Fibroblast of skin of scalp (primary cell): ENCODE measurements around the gene MYH6.
"Not testable (repeated sequence)": the region's sequence is repeated elsewhere in the genome, so short reads cannot be mapped to it uniquely, and the experiment has no call there.

Source experiments
- DNase-seq: peaks from one replicate; pipeline ENCODE4 v3.0.0-alpha.2; 2013

MYH6 gene

GRCh38 chr14:23389871-23390270 lies 18.2 kb downstream of the MYH6 start:
- DNase-seq, result not testable (repeated sequence)

DNA sequence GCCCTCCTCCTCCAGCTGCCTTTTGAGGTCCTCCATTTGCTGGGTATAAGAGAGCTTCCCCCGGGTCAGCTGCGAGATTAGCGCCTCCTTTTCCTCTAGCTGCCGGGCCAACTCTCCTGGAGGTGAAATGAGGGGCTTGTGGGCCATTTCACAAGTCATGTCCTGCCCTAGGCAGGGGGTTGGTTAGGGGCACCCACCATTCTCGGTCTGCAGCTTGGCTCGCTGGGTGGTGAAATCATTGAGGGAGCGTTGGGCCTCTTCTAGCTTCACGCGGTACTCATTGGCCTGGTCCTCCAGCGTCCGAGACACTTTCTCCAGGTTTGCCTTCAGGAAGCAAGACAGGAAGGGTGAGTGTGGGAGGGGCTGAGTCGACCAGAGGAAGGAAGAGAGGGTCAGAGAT lies 18.7 kb downstream of the MYH6 start:
- DNase-seq, result no peak

DNA sequence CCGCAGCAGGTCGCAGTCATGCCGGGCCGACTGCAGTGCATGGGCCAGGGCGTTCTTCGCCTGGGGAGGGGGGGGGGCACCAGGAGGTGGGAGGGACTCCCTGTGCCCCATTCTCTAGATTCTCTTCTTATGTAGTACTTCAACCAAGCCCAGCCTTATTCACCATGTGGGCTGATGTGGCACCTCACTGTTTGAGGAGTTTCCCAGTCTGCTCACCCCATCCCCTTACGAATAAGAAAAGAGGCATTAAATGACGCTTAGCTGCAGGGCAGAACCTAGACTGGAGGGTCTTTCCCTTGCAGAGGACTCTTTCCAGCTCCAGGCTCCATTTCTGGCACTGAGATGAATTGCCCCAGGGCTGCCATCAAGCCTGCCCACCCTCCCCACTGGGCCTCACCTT lies 19.1 kb downstream of the MYH6 start:
- no peak for DNase-seq

DNA sequence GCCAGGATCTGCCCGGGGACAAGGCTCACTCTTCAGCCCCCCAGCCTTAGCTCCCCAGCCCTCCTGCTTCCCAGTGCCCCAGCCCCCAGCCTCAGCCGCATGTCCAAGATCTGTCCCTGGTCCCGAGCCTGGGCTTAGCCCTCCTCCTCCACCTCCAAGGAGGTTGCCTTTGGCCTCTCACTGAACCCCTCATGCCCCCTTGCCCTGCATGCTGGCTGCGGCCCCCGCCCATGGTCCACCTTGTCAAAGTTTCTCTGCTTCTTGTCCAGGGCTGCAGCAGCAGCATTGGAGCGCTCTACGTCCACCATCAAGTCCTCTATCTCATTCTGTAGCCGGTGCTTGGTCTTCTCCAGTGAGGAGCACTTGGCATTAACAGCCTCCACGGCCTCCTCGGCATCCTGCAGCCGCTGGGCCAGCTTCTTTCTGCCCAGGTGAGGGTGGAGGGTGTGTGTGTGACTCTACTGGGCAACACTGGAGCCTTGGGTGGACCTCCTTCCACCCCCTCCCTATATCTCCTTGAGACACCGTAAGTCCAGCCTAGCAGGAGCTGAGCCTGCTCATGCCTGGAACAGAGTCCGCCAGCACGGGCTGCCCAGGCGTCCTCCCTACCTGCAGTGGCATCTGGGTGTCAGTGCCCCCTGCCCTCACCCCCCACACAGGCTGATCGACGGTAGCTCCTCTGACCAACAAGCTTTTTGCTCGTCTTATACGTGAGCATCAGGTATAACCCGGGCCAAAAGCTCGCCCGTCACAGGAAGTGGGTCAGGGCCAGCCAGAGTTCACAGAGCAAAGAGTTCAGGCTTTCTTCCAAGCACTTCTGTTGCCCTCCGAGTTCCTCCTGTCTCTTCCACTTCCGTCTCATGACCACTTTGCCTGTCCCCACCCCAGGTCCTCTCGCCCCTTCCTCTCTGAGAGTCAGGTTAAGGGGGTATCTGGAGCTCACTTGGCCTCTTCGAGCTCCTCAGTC lies 19.9 kb downstream of the MYH6 start:
- DNase-seq, result no peak

GRCh38 chr14:23386999-23387398 lies 21.1 kb downstream of the MYH6 start:
- DNase-seq, result no peak

DNA sequence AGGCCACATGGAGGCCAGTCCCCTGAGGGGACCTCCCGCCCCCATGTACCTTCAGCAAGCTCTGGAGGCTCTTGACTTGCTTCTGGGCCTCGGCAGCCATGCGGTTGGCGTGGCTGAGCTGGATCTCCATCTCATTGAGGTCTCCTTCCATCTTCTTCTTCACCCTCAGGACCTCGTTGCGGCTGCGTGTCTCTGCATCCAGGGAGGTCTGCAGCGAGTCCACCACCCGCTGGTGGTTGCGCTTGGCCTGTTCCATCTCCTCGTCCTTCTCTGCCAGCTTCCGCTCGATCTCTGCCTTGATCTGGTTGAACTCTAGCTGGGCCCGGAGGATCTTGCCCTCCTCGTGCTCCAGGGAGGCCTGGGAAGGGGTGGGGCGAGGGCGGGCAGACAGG lies 21.8 kb downstream of the MYH6 start:
- not testable (repeated sequence) for DNase-seq

- no peak for DNase-seq
Observed at GRCh38 chr14:23385642-23386265, 22.3 kb downstream of the MYH6 start.

GRCh38 chr14:23385244-23385641 lies 22.8 kb downstream of the MYH6 start:
- DNase-seq, result no peak

DNA sequence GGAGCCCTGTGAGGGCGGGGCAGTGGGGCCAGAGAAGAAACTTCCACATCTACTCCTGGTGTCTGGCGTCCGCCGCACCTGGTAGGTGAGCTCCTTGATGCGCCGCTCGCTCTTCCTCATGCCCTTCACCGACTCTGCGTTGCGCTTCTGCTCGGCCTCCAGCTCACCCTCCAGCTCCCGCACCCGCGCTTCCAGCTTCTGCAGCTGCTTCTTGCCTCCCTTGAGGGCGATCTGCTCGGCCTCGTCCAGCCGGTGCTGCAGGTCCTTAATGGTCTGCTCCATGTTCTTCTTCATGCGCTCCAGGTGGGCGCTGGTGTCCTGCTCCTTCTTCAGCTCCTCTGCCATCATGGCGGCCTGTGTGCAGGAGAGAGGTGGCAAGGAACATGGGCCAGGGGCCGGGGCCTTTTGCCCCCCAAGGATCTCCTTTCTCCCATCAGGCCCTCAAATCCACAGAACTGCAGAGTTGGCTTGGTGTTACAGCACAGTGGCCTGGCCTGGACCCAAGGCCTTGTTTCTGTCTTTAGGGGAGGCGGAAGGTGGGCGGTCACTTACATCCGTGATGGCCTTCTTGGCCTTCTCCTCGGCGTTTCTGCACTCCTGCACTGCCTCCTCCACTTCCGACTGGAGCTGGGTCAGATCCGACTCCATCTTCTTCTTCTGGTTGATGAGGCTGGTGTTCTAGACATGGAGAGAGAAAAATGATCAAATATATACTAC lies 23.6 kb downstream of the MYH6 start:
- DNase-seq, result no peak

GRCh38 chr14:23382731-23383440 lies 25.2 kb downstream of the MYH6 start:
- DNase-seq, result no peak

- DNase-seq, result no peak
Observed at GRCh38 chr14:23382276-23382675, 25.8 kb downstream of the MYH6 start.

- DNase-seq, result no peak
Observed at GRCh38 chr14:23381871-23382270, 26.2 kb downstream of the MYH6 start.

DNA sequence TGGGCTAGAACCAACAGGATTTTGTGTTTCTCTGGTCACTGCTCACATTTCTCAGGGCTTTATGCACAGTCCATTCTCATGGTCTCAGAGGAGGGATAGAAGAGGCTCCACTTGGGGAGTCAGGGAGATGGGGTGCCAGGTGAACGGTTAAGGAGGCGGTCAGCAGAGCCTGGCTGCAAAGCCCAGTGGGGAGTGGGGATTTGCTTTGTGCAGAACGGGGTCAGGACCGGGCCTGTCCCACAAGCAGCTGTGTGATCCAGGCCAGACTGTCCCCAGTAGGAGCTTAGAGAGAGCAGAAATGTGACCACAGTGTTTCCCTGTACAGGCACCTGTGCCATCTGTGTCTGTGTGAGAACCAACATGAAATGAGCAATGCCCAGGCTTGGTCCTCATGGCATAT lies 27.1 kb downstream of the MYH6 start:
- DNase-seq, result no peak

GRCh38 chr14:23380197-23380914 lies 27.7 kb downstream of the MYH6 start:
- no peak for DNase-seq

GRCh38 chr14:23379366-23380196 lies 28.5 kb downstream of the MYH6 start:
- DNase-seq, result peak; percentile 30

- no peak for DNase-seq
Observed at GRCh38 chr14:23378612-23379220, 29.4 kb downstream of the MYH6 start.

GRCh38 chr14:23377573-23378563 lies 30.2 kb downstream of the MYH6 start:
- DNase-seq, result no peak

GRCh38 chr14:23377198-23377550 lies 30.9 kb downstream of the MYH6 start:
- no peak for DNase-seq

DNA sequence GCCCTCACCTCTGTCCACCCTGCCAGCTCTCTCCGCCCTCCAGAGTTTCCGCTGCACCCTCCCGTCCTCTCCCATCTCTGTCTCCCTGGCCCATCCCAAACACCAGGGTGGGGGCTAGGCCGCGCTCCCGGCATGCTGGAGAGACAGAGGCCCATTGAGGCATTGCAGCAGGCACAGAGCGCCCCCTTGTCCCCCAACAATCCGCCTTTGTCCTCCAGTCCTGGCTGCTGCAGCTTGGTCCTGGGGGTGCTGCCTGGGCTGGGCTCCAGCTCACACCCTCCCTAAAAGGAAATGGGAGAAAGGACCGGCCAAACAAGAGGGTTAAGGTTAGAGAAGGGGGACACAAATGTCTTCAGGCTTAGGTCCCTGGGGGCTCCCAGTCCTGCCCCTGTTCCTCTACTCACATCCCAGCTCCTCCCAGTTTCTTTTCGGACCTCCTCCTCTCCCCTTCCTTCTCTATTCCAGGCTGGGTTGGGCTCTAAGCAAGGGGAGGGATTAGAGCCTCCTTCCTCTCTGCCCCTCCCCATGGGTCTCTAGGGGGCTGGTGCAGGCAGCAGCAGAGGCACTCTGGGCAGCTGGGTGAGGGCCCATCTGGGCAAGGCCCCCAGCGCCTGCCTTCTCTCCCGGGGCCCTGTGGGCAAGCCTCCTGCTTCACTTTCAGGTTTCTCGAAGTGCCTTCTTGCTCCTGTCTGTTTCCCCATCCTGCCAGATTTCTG lies 31.4 kb downstream of the MYH6 start, which contains the start of gene CMTM5:
TSS of gene CMTM5 (plus strand) at position 565 of the 716 bp plus-strand sequence. CDS start 206 bp downstream, outside the sequence.
- DNase-seq, result peak; percentile 25
